Liver (tissue), 3 donors: ENCODE measurements around the gene HIVEP2.

Source experiments
- ATF3 ChIP-seq: IDR thresholded peaks from 2 replicates; pipeline ENCODE4 v1.6.1; 2016; ENCODE audit warnings: antibody characterized with exemption
- CTCF ChIP-seq: fragments of 150-350 bp; IDR thresholded peaks from 2 replicates; pipeline ENCODE4 v1.5.1; 2017; ENCODE audit warnings: improper control_type of control experiment, low read depth, low read length; ENCODE audit not compliant: missing input control
- EGR1 ChIP-seq, 2 donors: IDR thresholded peaks; 2 replicates each; pipeline ENCODE4 v1.6.1; 2016 to 2018; ENCODE audit warnings: antibody characterized with exemption in 2 of 2, low read depth in 2 of 2
- FOXA1 ChIP-seq: IDR thresholded peaks from 2 replicates; pipeline ENCODE4 v1.6.1; 2016; ENCODE audit warnings: antibody characterized with exemption
- GABPA ChIP-seq, 2 donors: IDR thresholded peaks in 1 of 2; conservative IDR thresholded peaks in 1 of 2; 2 replicates each; pipeline ENCODE4 v1.6.1; 2016; ENCODE audit warnings: antibody characterized with exemption in 2 of 2, mild to moderate bottlenecking in 1 of 2, moderate library complexity in 1 of 2
- RAD21 ChIP-seq, 2 donors: IDR thresholded peaks; 2 replicates each; pipeline ENCODE4 v1.6.1; 2016; ENCODE audit warnings: antibody characterized with exemption in 2 of 2, mild to moderate bottlenecking in 2 of 2
- REST ChIP-seq: IDR thresholded peaks from 2 replicates; pipeline ENCODE4 v1.6.1; 2016; ENCODE audit warnings: antibody characterized with exemption, mild to moderate bottlenecking
- SP1 ChIP-seq: IDR thresholded peaks from 2 replicates; pipeline ENCODE4 v1.6.1; 2018; ENCODE audit warnings: antibody characterized with exemption, mild to moderate bottlenecking
- TAF1 ChIP-seq: conservative IDR thresholded peaks from 2 replicates; pipeline ENCODE4 v1.6.1; 2016; ENCODE audit warnings: antibody characterized with exemption, mild to moderate bottlenecking
- YY1 ChIP-seq: IDR thresholded peaks from 2 replicates; pipeline ENCODE4 v1.6.1; 2016; ENCODE audit warnings: antibody characterized with exemption, mild to moderate bottlenecking
- TF ChIP-seq, protein P1 (sequence below): IDR thresholded peaks from 2 replicates; pipeline ENCODE4 v1.6.1; 2016; ENCODE audit warnings: antibody characterized with exemption
- donor health status: healthy.
- donor health status: healthy.

GRCh38 chr6:142796024-142796423, 149.0 kb downstream of the HIVEP2 start:
- no peak for TF ChIP-seq CTCF
- no peak for TF ChIP-seq YY1
- no peak for TF ChIP-seq GABPA (IDR thresholded peaks at IDR 0.05 in 1 of 2, conservative IDR thresholded peaks at IDR 0.05 in 1 of 2)
- TF ChIP-seq ATF3 = no peak
- no peak for TF ChIP-seq REST
- TF ChIP-seq TAF1 = no peak
- no peak for TF ChIP-seq SP1
- no peak for TF ChIP-seq RAD21 (IDR thresholded peaks at IDR 0.05)
- TF ChIP-seq, protein P1, sequence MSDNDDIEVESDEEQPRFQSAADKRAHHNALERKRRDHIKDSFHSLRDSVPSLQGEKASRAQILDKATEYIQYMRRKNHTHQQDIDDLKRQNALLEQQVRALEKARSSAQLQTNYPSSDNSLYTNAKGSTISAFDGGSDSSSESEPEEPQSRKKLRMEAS = no peak
- no peak for TF ChIP-seq EGR1 (IDR thresholded peaks at IDR 0.05; ENCODE audit: low read depth in 2 of 2)
- no peak for TF ChIP-seq FOXA1
